Measurements from ENCODE around the gene LIN37. TPM values are rescaled to one million over a fixed set of nuclear protein-coding genes. Genes with fewer than 3 reads are reported as not detected.

Gene LIN37
- total RNA-seq, 4 donors from 2014 or later = 6.8 to 31.6 (median 16.9) TPM

DNA sequence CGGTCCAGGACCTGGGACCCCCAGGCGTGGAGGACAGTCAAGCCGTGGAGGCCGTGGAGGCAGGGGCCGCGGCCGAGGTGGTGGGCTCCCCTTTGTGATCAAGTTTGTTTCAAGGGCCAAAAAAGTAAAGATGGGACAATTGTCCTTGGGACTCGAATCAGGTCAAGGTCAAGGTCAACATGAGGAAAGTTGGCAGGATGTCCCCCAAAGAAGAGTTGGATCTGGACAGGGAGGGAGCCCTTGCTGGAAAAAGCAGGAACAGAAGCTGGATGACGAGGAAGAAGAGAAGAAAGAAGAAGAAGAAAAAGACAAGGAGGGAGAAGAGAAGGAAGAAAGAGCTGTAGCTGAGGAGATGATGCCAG is 28.2 kb upstream of the LIN37 start:
- Histone ChIP-seq H3K27ac (no peak overlapping the region), H3K27me3 (no peaks in the 10 kb centered on the region), H3K36me3 (no peaks in the 10 kb centered on the region), H3K4me3 (no peak overlapping the region), H3K4me1 (peaks cover 8 to 10% of the 10 kb centered on the region in 2 donors), H3K9me3 (no peaks in the 10 kb centered on the region)
- no peak for DNase-seq
- TF ChIP-seq, protein P1, sequence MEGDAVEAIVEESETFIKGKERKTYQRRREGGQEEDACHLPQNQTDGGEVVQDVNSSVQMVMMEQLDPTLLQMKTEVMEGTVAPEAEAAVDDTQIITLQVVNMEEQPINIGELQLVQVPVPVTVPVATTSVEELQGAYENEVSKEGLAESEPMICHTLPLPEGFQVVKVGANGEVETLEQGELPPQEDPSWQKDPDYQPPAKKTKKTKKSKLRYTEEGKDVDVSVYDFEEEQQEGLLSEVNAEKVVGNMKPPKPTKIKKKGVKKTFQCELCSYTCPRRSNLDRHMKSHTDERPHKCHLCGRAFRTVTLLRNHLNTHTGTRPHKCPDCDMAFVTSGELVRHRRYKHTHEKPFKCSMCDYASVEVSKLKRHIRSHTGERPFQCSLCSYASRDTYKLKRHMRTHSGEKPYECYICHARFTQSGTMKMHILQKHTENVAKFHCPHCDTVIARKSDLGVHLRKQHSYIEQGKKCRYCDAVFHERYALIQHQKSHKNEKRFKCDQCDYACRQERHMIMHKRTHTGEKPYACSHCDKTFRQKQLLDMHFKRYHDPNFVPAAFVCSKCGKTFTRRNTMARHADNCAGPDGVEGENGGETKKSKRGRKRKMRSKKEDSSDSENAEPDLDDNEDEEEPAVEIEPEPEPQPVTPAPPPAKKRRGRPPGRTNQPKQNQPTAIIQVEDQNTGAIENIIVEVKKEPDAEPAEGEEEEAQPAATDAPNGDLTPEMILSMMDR (IDR thresholded peaks at IDR 0.05) = no peak
- no peak for TF ChIP-seq POLR2A (IDR thresholded peaks at IDR 0.05)
- intact Hi-C loops (cut with DNase I; ENCODE audit: low total_unique reads) = no loop called here

DNA sequence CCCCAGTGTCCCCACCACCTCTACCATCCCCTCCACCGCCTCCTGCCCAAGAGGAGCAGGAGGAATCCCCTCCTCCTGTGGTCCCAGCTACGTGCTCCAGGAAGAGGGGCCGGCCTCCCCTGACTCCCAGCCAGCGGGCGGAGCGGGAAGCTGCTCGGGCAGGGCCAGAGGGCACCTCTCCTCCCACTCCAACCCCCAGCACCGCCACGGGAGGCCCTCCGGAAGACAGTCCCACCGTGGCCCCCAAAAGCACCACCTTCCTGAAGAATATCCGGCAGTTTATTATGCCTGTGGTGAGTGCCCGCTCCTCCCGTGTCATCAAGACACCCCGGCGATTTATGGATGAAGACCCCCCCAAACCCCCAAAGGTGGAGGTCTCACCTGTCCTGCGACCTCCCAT is 27.7 kb upstream of the LIN37 start:
- no peak for DNase-seq

DNA sequence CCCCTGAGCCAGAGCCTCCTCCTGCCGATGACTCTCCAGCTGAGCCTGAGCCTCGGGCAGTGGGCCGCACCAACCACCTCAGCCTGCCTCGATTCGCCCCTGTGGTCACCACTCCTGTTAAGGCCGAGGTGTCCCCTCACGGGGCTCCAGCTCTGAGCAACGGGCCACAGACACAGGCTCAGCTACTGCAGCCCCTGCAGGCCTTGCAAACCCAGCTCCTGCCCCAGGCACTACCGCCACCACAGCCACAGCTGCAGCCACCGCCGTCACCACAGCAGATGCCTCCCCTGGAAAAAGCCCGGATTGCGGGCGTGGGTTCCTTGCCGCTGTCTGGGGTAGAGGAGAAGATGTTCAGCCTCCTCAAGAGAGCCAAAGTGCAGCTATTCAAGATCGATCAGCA is 27.0 kb upstream of the LIN37 start:
- DNase-seq = no peak
- Histone ChIP-seq H3K4me3 (no peak overlapping the region), H3K36me3 (no peaks in the 10 kb centered on the region)

More for the DNA sequence above, 27.7 kb upstream of the LIN37 start:
- intact Hi-C loops (cut with DNase I; ENCODE audit: low total_unique reads) = no loop called here
- H3K27ac ChIP-seq = no peak overlapping the region
- no peaks in the 10 kb centered on the region for H3K27me3 ChIP-seq
- H3K9me3 ChIP-seq = no peaks in the 10 kb centered on the region
- no peak overlapping the region for H3K4me3 ChIP-seq
- H3K4me1 ChIP-seq = peaks cover 5% of the 10 kb centered on the region in 2 donors
- no peak for TF ChIP-seq POLR2A (IDR thresholded peaks at IDR 0.05)
- TF ChIP-seq, protein P1 (IDR thresholded peaks at IDR 0.05) = no peak
- H3K36me3 ChIP-seq = no peaks in the 10 kb centered on the region

DNA sequence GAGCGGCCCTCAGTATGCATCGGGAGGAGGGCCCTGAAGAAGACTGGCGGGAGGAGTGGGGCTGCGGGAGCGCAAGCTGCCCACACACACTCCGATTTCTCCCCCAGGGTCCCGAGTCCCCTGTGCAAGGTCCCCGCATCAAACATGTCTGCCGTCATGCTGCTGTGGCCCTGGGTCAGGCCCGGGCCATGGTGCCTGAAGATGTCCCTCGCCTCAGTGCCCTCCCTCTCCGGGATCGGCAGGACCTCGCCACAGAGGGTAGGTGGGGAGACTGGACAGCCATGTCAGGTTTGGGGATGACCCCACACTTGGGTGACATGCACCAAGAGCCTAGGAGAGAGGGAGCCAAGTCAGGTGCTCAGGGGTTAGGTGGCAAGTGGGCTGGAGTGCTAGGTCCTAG is 25.9 kb upstream of the LIN37 start:
- Histone ChIP-seq H3K27ac (no peak overlapping the region), H3K27me3 (no peaks in the 10 kb centered on the region), H3K4me3 (no peak overlapping the region), H3K9me3 (no peaks in the 10 kb centered on the region), H3K4me1 (no peaks in the 10 kb centered on the region), H3K36me3 (no peaks in the 10 kb centered on the region)
- TF ChIP-seq POLR2A (IDR thresholded peaks at IDR 0.05) = no peak
- TF ChIP-seq, protein P1 (IDR thresholded peaks at IDR 0.05) = no peak
- intact Hi-C loops (cut with DNase I; ENCODE audit: low total_unique reads) = no loop called here
- no peak for DNase-seq

More for the DNA sequence above, 27.0 kb upstream of the LIN37 start:
- Histone ChIP-seq H3K27me3 (no peaks in the 10 kb centered on the region), H3K9me3 (no peaks in the 10 kb centered on the region), H3K4me1 (no peaks in the 10 kb centered on the region), H3K27ac (no peak overlapping the region)
- TF ChIP-seq, protein P1 (IDR thresholded peaks at IDR 0.05) = no peak
- TF ChIP-seq POLR2A (IDR thresholded peaks at IDR 0.05) = no peak
- intact Hi-C loops (cut with DNase I; ENCODE audit: low total_unique reads) = no loop called here

DNA sequence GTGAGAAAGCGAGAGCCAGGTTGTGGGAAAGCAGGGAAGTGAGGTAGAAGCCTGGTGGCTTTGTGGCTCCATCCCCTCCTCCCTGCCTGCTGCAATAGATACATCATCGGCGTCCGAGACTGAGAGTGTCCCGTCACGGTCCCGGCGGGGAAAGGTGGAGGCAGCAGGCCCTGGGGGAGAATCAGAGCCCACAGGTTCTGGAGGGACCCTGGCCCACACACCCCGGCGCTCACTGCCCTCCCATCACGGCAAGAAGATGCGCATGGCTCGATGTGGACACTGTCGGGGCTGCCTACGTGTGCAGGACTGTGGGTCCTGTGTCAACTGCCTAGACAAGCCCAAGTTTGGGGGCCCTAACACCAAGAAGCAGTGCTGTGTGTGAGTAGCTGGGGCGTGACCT is 25.5 kb upstream of the LIN37 start:
- intact Hi-C loops (cut with DNase I; ENCODE audit: low total_unique reads) = no loop called here
- H3K36me3 ChIP-seq = no peaks in the 10 kb centered on the region

More for the DNA sequence above, 25.5 kb upstream of the LIN37 start:
- Histone ChIP-seq H3K4me3 (no peak overlapping the region), H3K27me3 (no peaks in the 10 kb centered on the region), H3K9me3 (no peaks in the 10 kb centered on the region), H3K27ac (no peak overlapping the region), H3K4me1 (no peaks in the 10 kb centered on the region)
- no peak for TF ChIP-seq POLR2A (IDR thresholded peaks at IDR 0.05)
- TF ChIP-seq, protein P1 (IDR thresholded peaks at IDR 0.05) = no peak
- no peak for DNase-seq
